ENCODE data around the gene LATS2.
A peak's percentile ranks its signal among the peaks of the same experiment; 100 is the strongest.
"Not testable (repeated sequence)": the region's sequence is repeated elsewhere in the genome, so short reads cannot be mapped to it uniquely, and the experiment has no call there.

The LATS2 gene

GRCh38 chr13:21075379-21076249, 14.2 kb upstream of the LATS2 start:
- peak; percentile 13 for DNase-seq (ENCODE audit: low read depth)

- no peak for DNase-seq (ENCODE audit: low read depth)
These were observed 13.6 kb upstream of the LATS2 start for GRCh38 chr13:21075011-21075378.

- DNase-seq (ENCODE audit: low read depth), result peak; percentile 23
These were observed 13.2 kb upstream of the LATS2 start for GRCh38 chr13:21074546-21074945.

GRCh38 chr13:21071924-21072323, 10.5 kb upstream of the LATS2 start:
- peak; percentile 9 for DNase-seq (ENCODE audit: low read depth)

GRCh38 chr13:21071015-21071414, 9.6 kb upstream of the LATS2 start:
- peak; percentile 85 for DNase-seq (ENCODE audit: low read depth)

- peak; percentile 99 for DNase-seq (ENCODE audit: low read depth)
These were observed 8.2 kb upstream of the LATS2 start for GRCh38 chr13:21069561-21070004.

- no peak for DNase-seq (ENCODE audit: low read depth)
These were observed 6.5 kb upstream of the LATS2 start for GRCh38 chr13:21067848-21068247.

- DNase-seq (ENCODE audit: low read depth), result peak; percentile 54
These were observed 5.6 kb upstream of the LATS2 start for GRCh38 chr13:21066946-21067345.

- DNase-seq (ENCODE audit: low read depth), result no peak
These were observed 4.3 kb upstream of the LATS2 start for GRCh38 chr13:21065686-21066085.

GRCh38 chr13:21063031-21063430, 1.6 kb upstream of the LATS2 start:
- DNase-seq (ENCODE audit: low read depth), result no peak

- DNase-seq (ENCODE audit: low read depth), result peak; percentile 56
These were observed 903 bp downstream of the LATS2 start for GRCh38 chr13:21060338-21061028.

GRCh38 chr13:21059641-21060337, 1.6 kb downstream of the LATS2 start:
- no peak for DNase-seq (ENCODE audit: low read depth)

GRCh38 chr13:21058361-21058760, 3.0 kb downstream of the LATS2 start:
- DNase-seq (ENCODE audit: low read depth), result no peak

- no peak for DNase-seq (ENCODE audit: low read depth)
These were observed 5.8 kb downstream of the LATS2 start for GRCh38 chr13:21055511-21056045.

- no peak for DNase-seq (ENCODE audit: low read depth)
These were observed 6.4 kb downstream of the LATS2 start for GRCh38 chr13:21055016-21055415.

- DNase-seq (ENCODE audit: low read depth), result no peak
These were observed 7.1 kb downstream of the LATS2 start for GRCh38 chr13:21054313-21054712.

- DNase-seq (ENCODE audit: low read depth), result no peak
These were observed 8.2 kb downstream of the LATS2 start for GRCh38 chr13:21053231-21053630.

GRCh38 chr13:21051675-21052074, 9.7 kb downstream of the LATS2 start:
- no peak for DNase-seq (ENCODE audit: low read depth)

GRCh38 chr13:21050288-21051197, 10.8 kb downstream of the LATS2 start:
- peak; percentile 59 for DNase-seq (ENCODE audit: low read depth)

- DNase-seq (ENCODE audit: low read depth), result not testable (repeated sequence)
These were observed 11.7 kb downstream of the LATS2 start for GRCh38 chr13:21049731-21050130.
